Measurements from ENCODE around the gene ZEB1.

Gene ZEB1

DNA sequence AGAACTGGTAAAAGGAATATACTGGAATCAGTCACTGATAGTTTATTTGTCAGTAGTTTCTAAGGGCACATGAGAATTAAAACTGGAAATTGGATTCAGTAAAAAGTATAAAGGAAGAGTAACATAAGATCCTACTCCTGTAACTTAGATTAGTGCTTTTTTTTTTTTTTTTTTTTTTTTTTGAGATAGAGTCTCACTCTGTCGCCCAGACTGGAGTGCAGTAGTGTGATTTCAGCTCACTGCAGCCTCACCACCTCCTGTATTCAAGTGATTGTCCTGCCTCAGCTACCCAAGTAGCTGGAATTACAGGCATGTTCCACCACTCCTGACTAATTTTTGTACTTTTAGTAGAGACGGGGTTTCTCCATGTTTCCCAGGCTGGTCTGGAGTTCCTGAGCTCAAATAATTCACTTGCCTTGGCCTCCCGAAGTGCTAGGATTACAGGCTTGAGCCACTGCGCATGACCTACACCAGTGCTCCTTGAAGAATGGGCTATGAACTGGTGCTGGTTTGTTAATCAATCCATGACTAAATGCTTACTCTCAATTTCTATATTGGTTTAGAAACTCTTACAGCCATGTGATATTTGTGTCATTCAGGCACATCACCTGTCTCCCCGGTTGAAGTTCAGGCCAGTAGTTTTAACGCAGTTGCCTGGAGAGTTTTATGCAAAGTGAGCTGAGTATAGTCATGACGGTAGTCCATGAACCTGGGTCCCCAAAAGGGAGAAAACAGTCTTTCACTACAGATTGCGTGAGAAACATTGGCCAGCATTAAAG is 65.0 kb downstream of the ZEB1 start:
- TF ChIP-seq RAD21 (IDR thresholded peaks at IDR 0.05; ENCODE audit: low read depth), result no peak
- no peak for TF ChIP-seq YY1 (IDR thresholded peaks at IDR 0.05; ENCODE audit: low read depth)
- TF ChIP-seq FOXM1 (IDR thresholded peaks at IDR 0.05; ENCODE audit: borderline replicate concordance, low read depth), result no peak
- no peak for TF ChIP-seq EGR1 (IDR thresholded peaks at IDR 0.05)
- TF ChIP-seq CEBPB (IDR thresholded peaks at IDR 0.05), result no peak
- TF ChIP-seq NFIC (IDR thresholded peaks at IDR 0.05), result no peak
- no peak for TF ChIP-seq EP300 (IDR thresholded peaks at IDR 0.05; ENCODE audit: borderline replicate concordance)
- TF ChIP-seq, protein P1, sequence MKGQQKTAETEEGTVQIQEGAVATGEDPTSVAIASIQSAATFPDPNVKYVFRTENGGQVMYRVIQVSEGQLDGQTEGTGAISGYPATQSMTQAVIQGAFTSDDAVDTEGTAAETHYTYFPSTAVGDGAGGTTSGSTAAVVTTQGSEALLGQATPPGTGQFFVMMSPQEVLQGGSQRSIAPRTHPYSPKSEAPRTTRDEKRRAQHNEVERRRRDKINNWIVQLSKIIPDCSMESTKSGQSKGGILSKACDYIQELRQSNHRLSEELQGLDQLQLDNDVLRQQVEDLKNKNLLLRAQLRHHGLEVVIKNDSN (IDR thresholded peaks at IDR 0.05), result no peak
- TF ChIP-seq REST (IDR thresholded peaks at IDR 0.05; ENCODE audit: low read depth), result no peak
- no peak for TF ChIP-seq CREB1 (IDR thresholded peaks at IDR 0.05; ENCODE audit: low read depth)
- no peak for TF ChIP-seq TAF1 (IDR thresholded peaks at IDR 0.05; ENCODE audit: low read depth)
- TF ChIP-seq, protein P2, sequence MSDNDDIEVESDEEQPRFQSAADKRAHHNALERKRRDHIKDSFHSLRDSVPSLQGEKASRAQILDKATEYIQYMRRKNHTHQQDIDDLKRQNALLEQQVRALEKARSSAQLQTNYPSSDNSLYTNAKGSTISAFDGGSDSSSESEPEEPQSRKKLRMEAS (IDR thresholded peaks at IDR 0.05), result no peak
- TF ChIP-seq ZBTB7A (IDR thresholded peaks at IDR 0.05; ENCODE audit: low read depth), result no peak
- no peak for TF ChIP-seq TCF12 (IDR thresholded peaks at IDR 0.05; ENCODE audit: low read depth)
- TF ChIP-seq TEAD4 (IDR thresholded peaks at IDR 0.05), result no peak

GRCh38 chr10:31384589-31384949 is 65.6 kb downstream of the ZEB1 start:
- TF ChIP-seq YY1 (IDR thresholded peaks at IDR 0.05; ENCODE audit: low read depth) (no peak), TEAD4 (IDR thresholded peaks at IDR 0.05) (no peak), NFIC (IDR thresholded peaks at IDR 0.05) (no peak), FOXM1 (IDR thresholded peaks at IDR 0.05; ENCODE audit: borderline replicate concordance, low read depth) (no peak), ZBTB7A (IDR thresholded peaks at IDR 0.05; ENCODE audit: low read depth) (no peak), REST (IDR thresholded peaks at IDR 0.05; ENCODE audit: low read depth) (no peak), EGR1 (IDR thresholded peaks at IDR 0.05) (no peak), CREB1 (IDR thresholded peaks at IDR 0.05; ENCODE audit: low read depth) (no peak)

DNA sequence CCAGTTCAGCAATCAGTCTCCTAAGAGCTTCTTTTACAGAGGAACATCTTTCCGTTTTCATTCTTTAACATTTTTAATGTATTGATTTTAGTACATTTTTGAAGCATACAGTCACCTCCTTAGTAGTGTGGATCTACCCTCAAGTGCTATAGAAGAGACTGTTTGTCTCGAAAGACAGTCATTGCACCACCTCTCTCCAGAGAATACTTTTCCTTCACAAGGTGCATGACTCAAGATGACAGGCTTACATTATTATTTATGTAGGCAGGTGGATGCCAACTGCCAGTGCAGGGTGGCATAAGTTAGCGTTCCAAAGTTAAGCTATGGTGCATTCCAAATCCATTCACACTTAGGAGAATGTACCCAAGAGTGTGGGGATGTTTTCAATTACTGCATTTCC is 71.8 kb downstream of the ZEB1 start:
- TF ChIP-seq ZBTB7A (IDR thresholded peaks at IDR 0.05; ENCODE audit: low read depth), result no peak
- TF ChIP-seq TEAD4 (IDR thresholded peaks at IDR 0.05), result no peak
- no peak for TF ChIP-seq CREB1 (IDR thresholded peaks at IDR 0.05; ENCODE audit: low read depth)
- no peak for TF ChIP-seq YY1 (IDR thresholded peaks at IDR 0.05; ENCODE audit: low read depth)
- no peak for TF ChIP-seq REST (IDR thresholded peaks at IDR 0.05; ENCODE audit: low read depth)
- TF ChIP-seq, protein P2 (IDR thresholded peaks at IDR 0.05), result no peak
- no peak for TF ChIP-seq EP300 (IDR thresholded peaks at IDR 0.05; ENCODE audit: borderline replicate concordance)
- no peak for TF ChIP-seq CEBPB (IDR thresholded peaks at IDR 0.05)
- TF ChIP-seq FOXM1 (IDR thresholded peaks at IDR 0.05; ENCODE audit: borderline replicate concordance, low read depth), result no peak
- TF ChIP-seq, protein P1 (IDR thresholded peaks at IDR 0.05), result no peak

DNA sequence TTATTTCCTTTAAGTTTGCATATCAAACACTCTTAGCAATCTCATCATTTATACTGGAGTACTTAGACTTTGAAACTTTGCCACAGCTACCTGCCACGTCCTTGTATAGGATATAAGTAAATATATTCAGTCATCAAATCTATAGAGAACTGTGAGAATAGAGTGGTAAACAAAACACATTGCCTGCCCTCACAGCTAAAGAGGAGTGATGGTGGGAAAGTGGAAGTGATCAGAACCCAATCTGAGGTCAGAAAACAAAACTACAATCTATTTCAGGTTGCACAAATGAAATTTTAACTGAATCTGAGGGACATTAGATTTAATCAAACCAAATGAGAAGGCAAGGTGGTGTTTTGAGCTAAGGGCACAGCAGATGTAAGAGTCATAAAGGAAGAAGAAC is 74.8 kb downstream of the ZEB1 start:
- TF ChIP-seq EGR1 (IDR thresholded peaks at IDR 0.05), result no peak
- TF ChIP-seq, protein P1 (IDR thresholded peaks at IDR 0.05), result no peak
- no peak for TF ChIP-seq YY1 (IDR thresholded peaks at IDR 0.05; ENCODE audit: low read depth)
- TF ChIP-seq TCF12 (IDR thresholded peaks at IDR 0.05; ENCODE audit: low read depth), result no peak
- TF ChIP-seq, protein P2 (IDR thresholded peaks at IDR 0.05), result no peak
- no peak for TF ChIP-seq ZBTB7A (IDR thresholded peaks at IDR 0.05; ENCODE audit: low read depth)
- TF ChIP-seq CREB1 (IDR thresholded peaks at IDR 0.05; ENCODE audit: low read depth), result no peak
- TF ChIP-seq REST (IDR thresholded peaks at IDR 0.05; ENCODE audit: low read depth), result no peak
- no peak for TF ChIP-seq EP300 (IDR thresholded peaks at IDR 0.05; ENCODE audit: borderline replicate concordance)
- TF ChIP-seq CEBPB (IDR thresholded peaks at IDR 0.05), result no peak
- no peak for TF ChIP-seq TEAD4 (IDR thresholded peaks at IDR 0.05)
- TF ChIP-seq TAF1 (IDR thresholded peaks at IDR 0.05; ENCODE audit: low read depth), result no peak
- no peak for TF ChIP-seq NFIC (IDR thresholded peaks at IDR 0.05)
- no peak for TF ChIP-seq FOXM1 (IDR thresholded peaks at IDR 0.05; ENCODE audit: borderline replicate concordance, low read depth)
- TF ChIP-seq RAD21 (IDR thresholded peaks at IDR 0.05; ENCODE audit: low read depth), result no peak
